GM23248 (cell line): Measurements from ENCODE around the gene LTBR.

Experiments used
- EZH2 ChIP-seq: fragments of 200-600 bp; sonication (generic); IDR thresholded peaks from 2 replicates; pipeline ENCODE4 v1.6.1; 2018; ENCODE audit warnings: antibody characterized with exemption, mild to moderate bottlenecking; ENCODE audit not compliant: insufficient read depth, poor library complexity, severe bottlenecking
- EZH2phosphoT487 ChIP-seq: fragments of 200-600 bp; sonication (generic); IDR thresholded peaks from 2 replicates; pipeline ENCODE4 v1.6.1; 2018; ENCODE audit warnings: antibody characterized with exemption, moderate library complexity, mild to moderate bottlenecking, low read depth; ENCODE audit not compliant: insufficient read depth

DNA sequence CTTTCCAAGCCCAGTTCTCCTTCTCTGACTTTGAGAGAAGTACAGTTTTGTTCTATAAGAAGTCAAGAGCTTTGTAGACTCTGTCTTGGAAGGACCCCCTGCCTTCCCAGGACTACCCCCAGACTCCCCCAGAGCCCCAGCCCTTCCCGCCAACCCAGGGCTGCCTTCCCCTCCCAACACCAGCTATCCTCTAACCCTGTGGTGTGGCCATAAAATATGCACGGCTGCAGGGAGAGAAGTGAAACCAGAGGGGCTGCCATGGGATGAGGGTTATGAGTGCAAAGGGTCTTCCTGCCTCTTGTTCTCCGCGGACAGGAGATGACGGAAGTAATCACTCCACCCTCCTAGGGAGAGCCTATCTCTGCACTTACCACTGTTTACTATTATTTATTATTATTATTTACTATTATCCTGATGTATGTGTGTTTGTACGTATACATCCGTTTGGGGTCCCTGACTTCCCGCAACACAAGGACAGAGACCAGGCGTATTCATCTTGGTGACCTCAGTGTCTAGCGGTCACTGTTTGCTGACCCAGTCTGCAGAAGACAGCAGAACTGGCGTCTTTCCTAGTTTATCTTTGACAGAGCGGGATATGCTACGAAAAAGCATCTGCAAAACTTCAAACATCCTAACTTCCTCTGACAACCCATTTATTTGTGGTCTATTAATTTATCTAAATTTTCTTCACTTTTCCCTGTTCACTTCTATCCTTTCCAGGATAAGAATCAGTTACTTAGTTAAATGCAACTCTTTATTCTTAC lies 5.1 kb upstream of the LTBR start:
- TF ChIP-seq EZH2 (no peak), EZH2phosphoT487 (no peak)
